Activated CD8-positive, alpha-beta T cell treated with anti-CD3 and anti-CD28 coated beads for 36 hours (primary cell): Measurements from ENCODE around the gene HOTAIR. TPM values are rescaled to one million over a fixed set of nuclear protein-coding genes. Genes with fewer than 3 reads are reported as not detected.

ENCODE experiments used
- ATAC-seq: fragments of 200-7000 bp; cut with Tn5 transposase; one replicate; pipeline ENCODE4 v1.10.0; 2021; ENCODE audit warnings: mild to moderate bottlenecking, moderate library complexity
- CTCF ChIA-PET: fragments of 350-600 bp; sonication (Branson Sonifier 250); formaldehyde crosslinking; loops from one replicate; lab custom pipeline; 2021; ENCODE audit warnings: antibody characterized with exemption; lab: Charles Lee
- POLR2A ChIA-PET: fragments of 350-600 bp; sonication (Branson Sonifier 250); formaldehyde crosslinking; loops from one replicate; lab custom pipeline; 2021; ENCODE audit warnings: antibody characterized with exemption; lab: Charles Lee
- DNase-seq: peaks from one replicate; pipeline ENCODE4 v3.0.0-alpha.2; 2020
- H3K27ac Mint-ChIP-seq: one replicate; pipeline ENCODE4 v1.8.0; 2021; ENCODE audit warnings: mild to moderate bottlenecking, mixed read lengths
- H3K27me3 Mint-ChIP-seq: one replicate; pipeline ENCODE4 v1.8.0; 2021; ENCODE audit warnings: mixed read lengths
- H3K36me3 Mint-ChIP-seq: one replicate; pipeline ENCODE4 v1.8.0; 2021; ENCODE audit warnings: low read depth, mixed read lengths
- H3K4me1 Mint-ChIP-seq: one replicate; pipeline ENCODE4 v1.8.0; 2021; ENCODE audit warnings: low read depth, mixed read lengths
- H3K4me3 Mint-ChIP-seq: one replicate; pipeline ENCODE4 v1.8.0; 2021; ENCODE audit warnings: mild to moderate bottlenecking, moderate library complexity, mixed read lengths
- H3K9me3 Mint-ChIP-seq: one replicate; pipeline ENCODE4 v1.8.0; 2021; ENCODE audit warnings: mixed read lengths
- intact Hi-C: fragments of 100-400 bp; cut with micrococcal nuclease; formaldehyde crosslinking; loops from one replicate; pipeline ENCODE4 v1.10.0; 2022
- total RNA-seq, 2 experiments: library from RNA; stranded (reverse); gene quantifications; one replicate each; pipeline ENCODE4 v1.2.3, GENCODE V29; 2021
- TF ChIP-seq, protein P1 (sequence below): fragments of 200-600 bp; IDR thresholded peaks from one replicate; pipeline ENCODE4 v1.8.0; 2022; ENCODE audit warnings: antibody characterized with exemption, mild to moderate bottlenecking

Gene HOTAIR
- total RNA-seq, 2 experiments from 2014 or later, result not detected

DNA sequence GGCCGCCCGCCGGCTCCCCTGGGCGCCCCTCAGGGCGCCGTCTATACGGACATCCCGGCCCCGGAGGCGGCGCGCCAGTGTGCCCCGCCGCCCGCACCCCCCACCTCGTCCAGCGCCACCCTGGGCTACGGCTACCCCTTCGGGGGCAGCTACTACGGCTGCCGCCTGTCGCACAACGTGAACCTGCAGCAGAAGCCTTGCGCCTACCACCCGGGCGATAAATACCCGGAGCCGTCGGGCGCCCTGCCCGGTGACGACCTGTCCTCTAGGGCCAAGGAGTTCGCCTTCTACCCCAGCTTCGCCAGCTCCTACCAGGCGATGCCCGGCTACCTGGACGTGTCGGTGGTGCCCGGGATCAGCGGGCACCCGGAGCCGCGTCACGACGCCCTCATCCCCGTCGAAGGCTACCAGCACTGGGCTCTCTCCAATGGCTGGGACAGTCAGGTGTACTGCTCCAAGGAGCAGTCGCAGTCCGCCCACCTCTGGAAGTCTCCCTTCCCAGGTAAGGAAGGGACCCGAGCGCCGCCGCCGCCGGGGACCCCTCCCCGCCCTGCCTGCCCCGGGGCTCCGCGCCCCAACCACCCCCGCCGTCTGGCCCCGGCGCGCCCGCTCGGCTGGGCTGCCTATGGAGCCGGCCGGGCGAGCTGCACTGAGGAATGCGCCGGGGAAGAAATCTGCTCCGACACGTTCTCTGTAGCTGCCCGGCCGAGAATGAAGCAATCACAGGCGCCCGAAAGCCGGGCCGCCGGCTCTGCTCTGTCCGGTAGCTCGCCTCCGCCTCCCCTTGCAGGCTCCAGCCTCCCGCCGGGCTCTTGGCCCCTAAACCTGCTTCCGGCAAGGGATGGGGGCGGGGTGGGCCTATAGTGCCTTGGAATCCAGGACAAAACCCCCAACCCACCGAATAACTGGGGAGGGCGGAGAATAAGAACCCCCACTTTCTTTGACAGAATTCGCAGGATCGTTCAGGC is 35.3 kb downstream of the HOTAIR start:
- no peak for DNase-seq
- H3K4me1 Mint-ChIP-seq, result peaks cover 4% of the 10 kb centered on the region
- peaks cover 79% of the 10 kb centered on the region for H3K27me3 Mint-ChIP-seq
- no peaks in the 10 kb centered on the region for H3K36me3 Mint-ChIP-seq
- CTCF ChIA-PET, result interaction anchor here (1.2 to 2.1 kb wide), 2 partner anchors 46 to 193 kb away, joined by 4 to 6 read pairs; partner anchors contain the start of gene HOXC10
- TF ChIP-seq, protein P1, sequence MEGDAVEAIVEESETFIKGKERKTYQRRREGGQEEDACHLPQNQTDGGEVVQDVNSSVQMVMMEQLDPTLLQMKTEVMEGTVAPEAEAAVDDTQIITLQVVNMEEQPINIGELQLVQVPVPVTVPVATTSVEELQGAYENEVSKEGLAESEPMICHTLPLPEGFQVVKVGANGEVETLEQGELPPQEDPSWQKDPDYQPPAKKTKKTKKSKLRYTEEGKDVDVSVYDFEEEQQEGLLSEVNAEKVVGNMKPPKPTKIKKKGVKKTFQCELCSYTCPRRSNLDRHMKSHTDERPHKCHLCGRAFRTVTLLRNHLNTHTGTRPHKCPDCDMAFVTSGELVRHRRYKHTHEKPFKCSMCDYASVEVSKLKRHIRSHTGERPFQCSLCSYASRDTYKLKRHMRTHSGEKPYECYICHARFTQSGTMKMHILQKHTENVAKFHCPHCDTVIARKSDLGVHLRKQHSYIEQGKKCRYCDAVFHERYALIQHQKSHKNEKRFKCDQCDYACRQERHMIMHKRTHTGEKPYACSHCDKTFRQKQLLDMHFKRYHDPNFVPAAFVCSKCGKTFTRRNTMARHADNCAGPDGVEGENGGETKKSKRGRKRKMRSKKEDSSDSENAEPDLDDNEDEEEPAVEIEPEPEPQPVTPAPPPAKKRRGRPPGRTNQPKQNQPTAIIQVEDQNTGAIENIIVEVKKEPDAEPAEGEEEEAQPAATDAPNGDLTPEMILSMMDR, result no peak
- POLR2A ChIA-PET, result no interaction called here
- ATAC-seq, result no peak
- H3K9me3 Mint-ChIP-seq, result no peaks in the 10 kb centered on the region
- intact Hi-C loops, result loop anchor here (5.0 kb wide), 1 partner anchor 33 kb away; the partner anchor contains the start of genes HOTAIR and HOXC11
- no peak overlapping the region for H3K4me3 Mint-ChIP-seq
- no peak overlapping the region for H3K27ac Mint-ChIP-seq

- POLR2A ChIA-PET, result no interaction called here
These were observed 36.2 kb downstream of the HOTAIR start, which contains the start of gene HOXC13 for GRCh38 chr12:53938326-53939140. HOXC13 (plus strand) TSS chr12:53938831; CDS start chr12:53938907, 76 bp downstream.

GRCh38 chr12:53937596-53938325 is 37.0 kb downstream of the HOTAIR start:
- ATAC-seq, result no peak
- no peak for DNase-seq
- H3K4me1 Mint-ChIP-seq, result peaks cover 4% of the 10 kb centered on the region
- no peak overlapping the region for H3K27ac Mint-ChIP-seq
- ChIA-PET POLR2A (interaction anchor here (1.5 kb wide), 1 partner anchor 8 kb away, joined by 3 read pairs; no protein-coding TSS in a partner anchor), CTCF (interaction anchor here (1.1 to 2.1 kb wide), 3 partner anchors 47 to 191 kb away, joined by 3 to 6 read pairs (median 4); partner anchors contain the start of gene HOXC10)
- intact Hi-C loops, result loop anchor here (5.0 kb wide), 1 partner anchor 35 kb away; the partner anchor contains the start of genes HOTAIR and HOXC11
- no peaks in the 10 kb centered on the region for H3K9me3 Mint-ChIP-seq
- H3K27me3 Mint-ChIP-seq, result peaks cover 79% of the 10 kb centered on the region
- H3K36me3 Mint-ChIP-seq, result no peaks in the 10 kb centered on the region
- TF ChIP-seq, protein P1, result no peak
- no peak overlapping the region for H3K4me3 Mint-ChIP-seq

More at GRCh38 chr12:53938326-53939140, 36.2 kb downstream of the HOTAIR start, which contains the start of gene HOXC13:
- Mint-ChIP-seq H3K27ac (no peak within 1 kb of the TSS), H3K36me3 (no peaks in the 10 kb centered on the region), H3K4me3 (no peak within 1 kb of the TSS), H3K27me3 (peaks cover 78% of the 10 kb centered on the region), H3K9me3 (no peaks in the 10 kb centered on the region), H3K4me1 (peaks cover 4% of the 10 kb centered on the region)
- TF ChIP-seq, protein P1, result no peak
- peak; percentile 56 for ATAC-seq
- CTCF ChIA-PET, result interaction anchor here (1.1 to 2.1 kb wide), 3 partner anchors 47 to 192 kb away, joined by 3 to 6 read pairs (median 4); partner anchors contain the start of gene HOXC10
- intact Hi-C loops, result loop anchor here (5.0 kb wide), 1 partner anchor 34 kb away; the partner anchor contains the start of genes HOTAIR and HOXC11
- peak; percentile 54 for DNase-seq

DNA sequence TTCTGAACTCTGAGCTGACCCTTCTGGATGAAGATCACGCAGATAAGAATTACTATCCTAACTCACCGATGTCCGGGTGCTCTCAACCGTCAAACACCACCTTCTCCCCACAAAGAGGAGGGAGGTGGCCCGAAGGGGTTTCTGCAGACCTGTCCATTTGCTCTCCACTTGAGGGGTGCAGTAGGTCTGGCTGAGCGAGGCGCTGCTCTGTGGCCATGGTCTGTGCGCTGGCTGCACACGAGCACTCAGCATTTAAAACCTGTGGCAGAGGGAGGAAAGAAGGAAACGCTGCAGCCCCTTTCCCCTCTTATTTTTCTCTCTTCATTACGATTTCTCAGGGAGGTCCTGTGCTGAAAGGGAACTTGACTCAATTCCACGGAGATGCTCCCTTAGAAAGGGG is 37.7 kb downstream of the HOTAIR start:
- H3K9me3 Mint-ChIP-seq, result no peaks in the 10 kb centered on the region
- H3K27me3 Mint-ChIP-seq, result peaks cover 81% of the 10 kb centered on the region
- H3K4me3 Mint-ChIP-seq, result no peak overlapping the region
- no peak overlapping the region for H3K27ac Mint-ChIP-seq
- intact Hi-C loops, result loop anchor here (5.0 kb wide), 1 partner anchor 35 kb away; the partner anchor contains the start of genes HOTAIR and HOXC11
- ChIA-PET CTCF (interaction anchor here (2.1 kb wide), 1 partner anchor 191 kb away, joined by 6 read pairs; no protein-coding TSS in a partner anchor), POLR2A (interaction anchor here (1.5 kb wide), 1 partner anchor 9 kb away, joined by 3 read pairs; no protein-coding TSS in a partner anchor)
- H3K36me3 Mint-ChIP-seq, result no peaks in the 10 kb centered on the region
- TF ChIP-seq, protein P1, result no peak
- ATAC-seq (no peak), DNase-seq (no peak)
- H3K4me1 Mint-ChIP-seq, result peaks cover 4% of the 10 kb centered on the region
